Measurements from ENCODE around the gene SH3BP2.

SH3BP2 gene, protein sequence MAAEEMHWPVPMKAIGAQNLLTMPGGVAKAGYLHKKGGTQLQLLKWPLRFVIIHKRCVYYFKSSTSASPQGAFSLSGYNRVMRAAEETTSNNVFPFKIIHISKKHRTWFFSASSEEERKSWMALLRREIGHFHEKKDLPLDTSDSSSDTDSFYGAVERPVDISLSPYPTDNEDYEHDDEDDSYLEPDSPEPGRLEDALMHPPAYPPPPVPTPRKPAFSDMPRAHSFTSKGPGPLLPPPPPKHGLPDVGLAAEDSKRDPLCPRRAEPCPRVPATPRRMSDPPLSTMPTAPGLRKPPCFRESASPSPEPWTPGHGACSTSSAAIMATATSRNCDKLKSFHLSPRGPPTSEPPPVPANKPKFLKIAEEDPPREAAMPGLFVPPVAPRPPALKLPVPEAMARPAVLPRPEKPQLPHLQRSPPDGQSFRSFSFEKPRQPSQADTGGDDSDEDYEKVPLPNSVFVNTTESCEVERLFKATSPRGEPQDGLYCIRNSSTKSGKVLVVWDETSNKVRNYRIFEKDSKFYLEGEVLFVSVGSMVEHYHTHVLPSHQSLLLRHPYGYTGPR

DNA sequence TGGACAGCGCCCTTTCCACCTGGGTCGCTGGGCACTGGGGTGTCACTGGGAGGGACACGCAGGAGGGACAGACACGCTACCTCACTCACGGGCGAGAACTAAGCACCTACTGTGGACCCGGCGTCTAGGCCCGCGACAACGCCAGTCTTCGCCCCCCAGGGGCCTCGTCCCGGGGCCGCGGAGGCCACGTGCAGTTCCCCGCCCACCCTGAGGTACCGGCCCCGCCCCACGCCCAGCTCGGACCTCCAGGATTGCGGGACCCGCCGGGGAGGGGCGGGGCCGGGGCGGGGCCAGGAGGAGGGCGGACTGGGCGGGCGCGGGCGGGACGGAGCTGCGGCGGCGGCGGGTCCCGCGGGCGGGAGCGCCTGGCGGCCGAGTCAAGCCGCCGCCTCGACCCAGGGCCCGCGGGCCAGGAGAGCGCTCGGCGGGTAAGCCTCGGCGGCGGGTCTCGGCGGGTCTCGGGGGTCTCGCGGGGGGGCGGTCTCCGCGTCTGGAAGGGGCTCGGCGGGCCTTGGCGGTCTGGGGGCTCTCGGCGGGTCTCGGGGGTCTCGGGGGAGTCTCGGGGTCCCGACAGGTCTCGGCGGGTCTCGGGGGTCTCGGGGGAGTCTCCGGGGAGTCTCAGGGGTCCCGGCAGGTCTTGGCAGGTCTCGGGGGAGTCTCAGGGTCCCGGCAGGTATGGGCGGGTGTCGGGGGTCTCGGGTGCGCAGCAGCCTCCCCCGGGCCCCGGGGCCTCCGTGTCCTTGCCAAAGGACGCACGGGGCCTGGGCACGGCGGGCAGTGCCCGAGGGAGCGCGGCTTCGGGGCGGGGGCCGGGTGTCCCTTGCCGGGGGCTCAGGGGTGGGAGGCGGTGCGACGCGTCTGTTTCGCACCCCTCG lies at the start of gene SH3BP2:
Gene SH3BP2, plus strand, starts transcription at position 375 of the 875 bp plus-strand sequence. CDS start 27,533 bp downstream, outside the sequence.
- Histone ChIP-seq H3K9ac (ENCODE audit: low read length) (peak within 1 kb of the TSS; percentile 21), H3K27ac (ENCODE audit: low read depth, low read length) (no peak within 1 kb of the TSS), H3K4me1 (ENCODE audit: insufficient read depth, low read length) (peaks cover 36% of the 10 kb centered on the region), H3K27me3 (ENCODE audit: control insufficient read depth in 1 of 2, insufficient read depth in 2 of 2, low read length in 2 of 2) (no peaks in the 10 kb centered on the region), H3K4me3 (ENCODE audit: low read depth in 1 of 2, low read length in 2 of 2) (peak within 1 kb of the TSS; percentile 58 to 66), H3K9me3 (ENCODE audit: low read length) (no peaks in the 10 kb centered on the region), H3K36me3 (ENCODE audit: insufficient read depth, low read length) (no peaks in the 10 kb centered on the region)

DNA sequence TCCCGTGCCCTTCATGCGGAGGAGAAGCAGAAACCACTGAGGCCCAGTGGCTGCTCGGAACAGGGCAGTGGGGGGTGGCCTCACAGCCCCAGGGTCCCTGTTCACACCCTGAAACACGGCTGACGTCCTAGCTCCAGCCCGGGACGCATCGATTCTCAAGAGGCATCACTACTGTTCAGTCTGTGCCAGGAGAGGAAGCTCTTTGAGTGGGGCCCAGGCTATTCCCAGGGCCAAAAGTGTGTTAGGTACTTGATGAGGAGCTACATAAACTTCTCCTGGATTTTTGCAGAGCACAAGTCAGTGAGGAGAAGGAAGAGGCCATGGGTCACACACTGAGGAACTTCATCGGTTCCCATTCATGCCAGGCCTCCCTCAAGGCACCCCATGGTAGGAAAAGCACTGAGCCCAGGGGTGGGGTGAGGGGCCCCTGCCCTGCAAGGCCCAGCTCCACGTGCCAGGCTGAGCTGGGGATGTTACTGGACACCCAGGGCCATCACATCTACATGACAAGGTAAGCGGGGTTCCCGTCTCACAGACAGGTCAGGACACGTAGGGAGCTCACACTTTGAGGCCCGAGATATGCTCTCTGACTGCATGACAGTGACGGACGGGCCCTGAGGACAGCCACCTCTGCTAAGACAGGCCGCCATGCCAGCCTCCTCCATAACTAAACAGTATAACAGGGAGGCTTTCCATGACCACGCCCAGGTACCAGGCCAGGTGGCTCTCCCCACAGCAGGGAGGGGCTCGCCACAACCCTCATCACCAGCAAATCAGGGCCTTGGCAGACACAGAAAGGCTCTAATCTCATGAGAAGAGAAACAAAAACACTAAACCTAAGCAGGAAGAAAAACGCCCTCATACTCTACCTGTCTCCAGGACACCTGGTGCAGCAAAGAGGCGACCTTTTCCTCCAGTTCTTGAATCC lies 49.1 kb upstream of the SH3BP2 start:
- H3K4me1 ChIP-seq (ENCODE audit: insufficient read depth, low read length) = no peaks in the 10 kb centered on the region
- H3K9ac ChIP-seq (ENCODE audit: low read length) = no peak overlapping the region
- no peaks in the 10 kb centered on the region for H3K9me3 ChIP-seq (ENCODE audit: low read length)
- H3K27ac ChIP-seq (ENCODE audit: low read depth, low read length) = no peak overlapping the region
- no peaks in the 10 kb centered on the region for H3K27me3 ChIP-seq (ENCODE audit: control insufficient read depth in 1 of 2, insufficient read depth in 2 of 2, low read length in 2 of 2)
- peaks cover 57% of the 10 kb centered on the region for H3K36me3 ChIP-seq (ENCODE audit: insufficient read depth, low read length)
- H3K4me3 ChIP-seq (ENCODE audit: low read depth in 1 of 2, low read length in 2 of 2) = no peak overlapping the region

- H3K4me3 ChIP-seq (ENCODE audit: low read depth in 1 of 2, low read length in 2 of 2) = no peak overlapping the region
- no peak overlapping the region for H3K27ac ChIP-seq (ENCODE audit: low read depth, low read length)
- peaks cover 57% of the 10 kb centered on the region for H3K36me3 ChIP-seq (ENCODE audit: insufficient read depth, low read length)
- H3K9ac ChIP-seq (ENCODE audit: low read length) = no peak overlapping the region
- H3K4me1 ChIP-seq (ENCODE audit: insufficient read depth, low read length) = no peaks in the 10 kb centered on the region
- H3K9me3 ChIP-seq (ENCODE audit: low read length) = no peaks in the 10 kb centered on the region
- no peaks in the 10 kb centered on the region for H3K27me3 ChIP-seq (ENCODE audit: control insufficient read depth in 1 of 2, insufficient read depth in 2 of 2, low read length in 2 of 2)
Observed at GRCh38 chr4:2744576-2745270, 48.2 kb upstream of the SH3BP2 start.

DNA sequence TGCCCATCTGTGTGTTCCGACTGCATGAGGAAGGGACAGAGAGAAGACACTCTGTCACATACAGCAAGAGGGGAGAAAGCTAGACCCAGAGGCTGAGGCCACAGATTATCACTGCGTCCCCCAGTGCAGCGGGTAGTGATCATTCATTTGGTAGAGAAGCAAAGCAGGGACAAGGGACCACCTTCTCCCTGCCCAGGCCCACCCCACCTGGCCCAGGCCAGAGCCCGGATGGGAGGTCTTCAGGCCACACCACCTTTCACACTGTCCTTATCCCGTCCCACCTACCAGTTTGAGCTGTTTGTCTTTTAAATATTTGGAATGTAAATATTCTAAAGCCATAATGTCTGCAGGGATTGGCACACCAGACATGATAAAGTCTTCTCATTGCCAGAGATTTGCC lies 47.4 kb upstream of the SH3BP2 start:
- Histone ChIP-seq H3K9me3 (ENCODE audit: low read length) (no peaks in the 10 kb centered on the region), H3K27ac (ENCODE audit: low read depth, low read length) (no peak overlapping the region), H3K4me1 (ENCODE audit: insufficient read depth, low read length) (no peaks in the 10 kb centered on the region), H3K27me3 (ENCODE audit: control insufficient read depth in 1 of 2, insufficient read depth in 2 of 2, low read length in 2 of 2) (no peaks in the 10 kb centered on the region), H3K9ac (ENCODE audit: low read length) (no peak overlapping the region), H3K36me3 (ENCODE audit: insufficient read depth, low read length) (peaks cover 57% of the 10 kb centered on the region), H3K4me3 (ENCODE audit: low read depth in 1 of 2, low read length in 2 of 2) (no peak overlapping the region)

GRCh38 chr4:2745981-2746806 lies 46.7 kb upstream of the SH3BP2 start:
- Histone ChIP-seq H3K27me3 (ENCODE audit: control insufficient read depth in 1 of 2, insufficient read depth in 2 of 2, low read length in 2 of 2) (no peaks in the 10 kb centered on the region), H3K9me3 (ENCODE audit: low read length) (no peaks in the 10 kb centered on the region), H3K4me3 (ENCODE audit: low read depth in 1 of 2, low read length in 2 of 2) (no peak overlapping the region), H3K9ac (ENCODE audit: low read length) (no peak overlapping the region), H3K36me3 (ENCODE audit: insufficient read depth, low read length) (peaks cover 57% of the 10 kb centered on the region), H3K27ac (ENCODE audit: low read depth, low read length) (no peak overlapping the region), H3K4me1 (ENCODE audit: insufficient read depth, low read length) (peaks cover 4% of the 10 kb centered on the region)

GRCh38 chr4:2746891-2747695 lies 45.8 kb upstream of the SH3BP2 start:
- Histone ChIP-seq H3K9me3 (ENCODE audit: low read length) (no peaks in the 10 kb centered on the region), H3K27ac (ENCODE audit: low read depth, low read length) (no peak overlapping the region)

DNA sequence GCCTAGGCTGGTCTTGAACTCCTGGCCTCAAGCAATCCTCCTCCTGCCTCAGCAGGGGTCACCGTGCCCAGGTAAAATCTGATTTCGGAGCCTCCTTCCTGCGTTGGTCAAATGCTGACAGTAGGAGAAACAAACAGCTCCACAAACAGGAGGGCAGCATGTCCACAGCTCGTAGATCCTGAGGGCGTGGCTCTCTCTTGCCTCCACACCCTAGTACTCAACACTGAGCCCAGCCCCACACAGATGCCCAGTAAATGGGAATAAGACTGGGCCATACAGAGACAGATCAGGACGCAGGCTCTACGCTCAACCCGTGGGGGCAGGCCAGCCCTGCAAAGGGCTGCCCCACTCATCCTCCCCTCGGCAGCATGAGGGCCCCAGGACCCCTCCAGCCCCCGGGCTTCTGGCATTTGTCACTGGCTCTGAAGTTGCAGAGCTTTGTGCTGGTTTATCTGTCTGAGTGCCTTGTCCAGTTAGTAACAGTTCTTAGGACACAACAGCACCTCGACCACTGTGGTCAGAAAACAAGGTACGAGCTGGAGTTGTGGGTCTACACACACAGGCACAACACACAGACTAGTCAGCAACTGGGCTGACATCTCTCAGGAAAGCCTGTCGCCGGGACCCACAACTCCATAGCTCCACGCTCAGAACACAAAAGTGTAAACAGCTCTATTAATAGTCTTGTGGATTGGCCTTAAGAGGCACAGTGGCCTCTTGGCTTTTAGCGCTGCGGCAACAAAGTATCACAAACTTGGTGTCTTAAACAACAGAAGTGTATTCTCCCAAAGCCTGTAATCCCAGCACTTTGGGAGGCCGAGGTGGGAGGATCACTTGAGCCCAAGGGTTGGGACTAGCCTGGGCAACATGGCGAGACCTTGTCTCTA lies 41.9 kb upstream of the SH3BP2 start:
- no peaks in the 10 kb centered on the region for H3K27me3 ChIP-seq (ENCODE audit: control insufficient read depth in 1 of 2, insufficient read depth in 2 of 2, low read length in 2 of 2)
- peak overlapping the region in 1 of 2 donors; percentile 24 for H3K4me3 ChIP-seq (ENCODE audit: low read depth in 1 of 2, low read length in 2 of 2)
- H3K9me3 ChIP-seq (ENCODE audit: low read length) = no peaks in the 10 kb centered on the region
- H3K9ac ChIP-seq (ENCODE audit: low read length) = no peak overlapping the region
- no peak overlapping the region for H3K27ac ChIP-seq (ENCODE audit: low read depth, low read length)
- H3K36me3 ChIP-seq (ENCODE audit: insufficient read depth, low read length) = peaks cover 18% of the 10 kb centered on the region
- H3K4me1 ChIP-seq (ENCODE audit: insufficient read depth, low read length) = peaks cover 16% of the 10 kb centered on the region

More at GRCh38 chr4:2746891-2747695, 45.8 kb upstream of the SH3BP2 start:
- H3K27me3 ChIP-seq (ENCODE audit: control insufficient read depth in 1 of 2, insufficient read depth in 2 of 2, low read length in 2 of 2) = no peaks in the 10 kb centered on the region
- peaks cover 57% of the 10 kb centered on the region for H3K36me3 ChIP-seq (ENCODE audit: insufficient read depth, low read length)
- no peak overlapping the region for H3K4me3 ChIP-seq (ENCODE audit: low read depth in 1 of 2, low read length in 2 of 2)
- no peak overlapping the region for H3K9ac ChIP-seq (ENCODE audit: low read length)
- H3K4me1 ChIP-seq (ENCODE audit: insufficient read depth, low read length) = peaks cover 8% of the 10 kb centered on the region

DNA sequence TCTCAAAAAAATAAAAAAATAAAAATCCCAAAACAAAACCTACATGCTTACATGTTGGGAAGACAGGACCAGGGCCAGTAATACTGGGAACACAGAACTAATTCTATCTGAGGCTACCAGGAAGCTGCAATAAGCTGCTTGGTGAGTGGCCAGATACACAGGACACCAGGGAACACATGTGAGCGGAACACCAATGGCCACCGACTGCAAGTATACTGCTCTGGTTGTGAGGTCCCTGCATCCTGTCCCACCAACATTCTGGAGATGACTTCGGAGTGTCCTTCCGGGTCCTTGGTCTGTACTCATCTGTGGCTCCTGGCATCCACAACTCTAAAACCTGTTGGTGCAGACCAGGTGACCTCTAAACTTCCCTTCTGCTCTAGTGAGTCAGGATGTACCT lies 39.4 kb upstream of the SH3BP2 start:
- Histone ChIP-seq H3K4me1 (ENCODE audit: insufficient read depth, low read length) (peaks cover 22% of the 10 kb centered on the region), H3K36me3 (ENCODE audit: insufficient read depth, low read length) (no peaks in the 10 kb centered on the region)

More for the DNA sequence above, 39.4 kb upstream of the SH3BP2 start:
- H3K4me3 ChIP-seq (ENCODE audit: low read depth in 1 of 2, low read length in 2 of 2) = no peak overlapping the region
- no peak overlapping the region for H3K9ac ChIP-seq (ENCODE audit: low read length)
- H3K27me3 ChIP-seq (ENCODE audit: control insufficient read depth in 1 of 2, insufficient read depth in 2 of 2, low read length in 2 of 2) = no peaks in the 10 kb centered on the region
- no peak overlapping the region for H3K27ac ChIP-seq (ENCODE audit: low read depth, low read length)
- H3K9me3 ChIP-seq (ENCODE audit: low read length) = no peaks in the 10 kb centered on the region
